HG03432 (cell line): Measurements from ENCODE around the gene MORC2.

ENCODE experiments used
- ATAC-seq: cut with Tn5 transposase; IDR thresholded peaks from one replicate; pipeline ENCODE4 v1.9.1; 2021; ENCODE audit warnings: mild to moderate bottlenecking, moderate library complexity; ENCODE audit not compliant: unreplicated experiment

The MORC2 gene

DNA sequence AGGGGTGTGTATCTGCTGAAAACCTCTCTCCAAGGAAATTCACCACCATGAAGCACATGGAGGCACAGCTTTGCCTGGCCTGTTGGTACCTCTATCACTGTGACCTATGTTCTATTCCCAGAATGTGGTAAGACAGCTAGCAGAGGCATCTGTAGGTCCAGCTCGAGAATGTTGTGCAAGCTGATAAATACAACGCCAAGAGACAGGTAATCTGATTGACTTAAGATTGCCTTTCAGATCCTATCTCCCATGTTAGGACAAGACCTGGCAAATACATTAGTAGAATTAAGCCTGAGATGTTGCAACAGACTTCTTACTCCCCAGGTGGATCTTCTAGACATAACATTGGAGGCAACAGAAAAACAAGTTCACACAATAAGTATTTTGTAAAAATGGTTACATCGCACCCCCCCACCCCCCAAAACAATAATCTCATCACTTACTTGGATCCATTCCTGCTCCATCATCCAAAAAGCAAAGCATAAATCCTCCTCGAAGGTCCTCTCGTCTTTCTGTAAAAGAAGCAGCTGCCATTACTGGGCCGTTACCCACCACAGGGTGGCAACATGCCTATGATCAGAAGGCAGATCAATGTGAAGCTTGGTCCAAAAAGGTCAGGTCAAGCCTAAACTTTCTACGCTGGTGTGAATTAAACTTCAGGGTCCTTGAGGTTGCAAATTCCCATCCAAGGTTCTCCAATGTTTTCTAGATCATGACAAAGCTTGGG, 18.5 kb downstream of the MORC2 start:
- ATAC-seq = no peak

DNA sequence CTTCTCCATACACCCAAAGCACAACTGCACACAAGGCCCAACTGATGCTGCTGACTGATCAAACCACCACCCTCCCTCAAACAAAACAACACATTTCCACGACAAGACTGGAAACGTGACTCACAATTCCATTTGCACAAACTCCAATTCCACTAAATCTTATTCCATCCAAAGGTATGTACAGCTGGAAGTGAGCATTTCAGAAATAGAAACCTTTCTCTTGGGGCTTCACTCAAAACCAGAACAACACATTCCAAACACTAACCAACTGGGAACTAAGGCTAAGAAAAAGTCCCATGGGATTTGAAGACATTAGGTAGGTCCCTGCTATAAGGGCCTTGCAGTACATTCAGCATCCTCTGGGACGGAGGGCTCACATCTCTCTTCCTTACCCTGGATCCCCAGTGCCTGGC, 19.6 kb downstream of the MORC2 start:
- ATAC-seq = no peak

DNA sequence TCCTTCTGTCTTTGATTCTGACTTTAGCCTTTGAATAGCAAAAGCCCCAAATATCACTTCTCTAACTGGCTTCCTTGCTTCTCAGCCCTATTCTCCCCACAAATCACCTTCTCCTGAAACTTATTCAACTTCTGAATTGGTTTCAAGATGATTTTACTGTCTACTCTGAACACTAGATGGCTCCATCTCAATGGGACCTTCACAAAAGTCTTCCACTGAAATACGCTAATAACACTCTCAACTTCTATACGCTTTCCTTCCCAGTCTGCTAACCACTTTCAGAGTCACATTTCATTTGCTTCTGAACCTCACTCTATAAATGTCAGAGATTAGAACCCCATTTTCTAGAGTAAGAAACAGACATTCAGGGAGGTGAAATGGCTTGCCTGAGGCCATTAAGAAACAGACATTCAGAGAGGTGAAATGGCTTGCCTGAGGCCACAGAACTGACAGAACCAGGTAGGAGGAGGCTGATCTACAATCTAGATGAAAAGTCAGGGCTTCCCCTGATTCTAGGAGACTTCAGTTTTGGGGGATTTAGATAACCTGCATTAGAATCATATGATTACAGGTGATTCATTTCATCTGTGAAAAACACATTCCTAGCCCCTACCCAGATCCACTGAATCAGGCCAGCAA, 20.6 kb downstream of the MORC2 start:
- ATAC-seq = no peak

GRCh38 chr22:30947173-30947815, 21.3 kb downstream of the MORC2 start:
- ATAC-seq = no peak

DNA sequence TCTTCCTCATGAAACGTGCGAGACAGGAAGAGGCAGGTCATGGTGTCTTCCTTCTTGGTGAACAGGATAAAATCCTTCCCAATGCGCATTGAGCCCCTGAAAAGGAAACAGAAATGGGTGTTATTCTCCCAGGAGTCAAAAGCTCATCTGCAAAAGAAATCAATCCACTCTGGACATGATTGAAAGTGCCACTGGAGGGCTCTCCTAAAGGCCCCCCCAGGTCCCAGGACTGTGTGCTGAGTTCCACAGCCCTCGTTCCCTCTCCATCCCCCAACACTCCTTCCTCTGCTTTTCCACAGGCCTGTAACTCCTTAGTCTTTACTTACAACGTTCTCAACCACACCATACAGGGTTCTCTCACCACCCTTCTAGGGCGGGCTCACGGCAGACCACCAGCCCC, 22.2 kb downstream of the MORC2 start:
- no peak for ATAC-seq

GRCh38 chr22:30945653-30946052, 22.9 kb downstream of the MORC2 start:
- no peak for ATAC-seq

DNA sequence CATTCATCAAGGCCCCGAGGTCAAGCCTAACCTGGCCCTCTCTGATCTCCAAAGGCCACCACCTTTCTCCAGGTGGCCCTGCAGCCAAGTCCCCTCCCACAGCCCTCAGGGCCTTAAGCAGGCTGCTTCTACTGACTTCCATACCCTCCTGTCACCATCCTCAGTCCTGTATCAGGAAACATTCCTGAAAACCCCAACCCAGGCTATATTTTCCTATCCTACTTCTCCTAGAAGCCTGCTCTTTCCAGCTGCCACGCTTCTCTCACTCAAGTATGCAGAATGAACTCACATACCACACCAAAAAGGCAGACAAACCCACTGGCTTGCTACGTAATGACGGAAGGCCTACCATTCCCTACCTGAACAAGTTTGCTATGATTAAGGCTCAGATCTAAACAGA, 23.6 kb downstream of the MORC2 start:
- ATAC-seq = no peak

- ATAC-seq = no peak
These were observed 25.2 kb downstream of the MORC2 start for GRCh38 chr22:30943368-30943767.

DNA sequence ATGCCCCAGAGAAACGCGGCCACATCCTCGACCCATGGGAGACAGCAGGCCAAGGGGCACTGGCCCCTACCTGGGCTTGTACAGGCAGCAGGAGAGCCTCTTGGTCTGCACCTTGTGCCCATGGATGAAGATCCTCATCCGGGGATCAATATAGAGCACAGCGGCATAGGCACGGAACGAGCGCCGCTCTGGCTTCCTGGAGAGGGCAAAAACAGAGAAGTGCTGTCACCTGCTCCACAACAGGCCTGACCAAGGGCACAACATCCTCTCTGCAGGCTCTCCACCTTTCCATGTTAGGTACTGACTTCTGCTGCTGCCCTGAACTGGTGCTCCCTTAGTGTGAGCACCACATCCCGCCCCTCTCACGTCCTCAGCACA, 27.2 kb downstream of the MORC2 start:
- no peak for ATAC-seq

GRCh38 chr22:30940685-30941362, 27.8 kb downstream of the MORC2 start:
- ATAC-seq = no peak

DNA sequence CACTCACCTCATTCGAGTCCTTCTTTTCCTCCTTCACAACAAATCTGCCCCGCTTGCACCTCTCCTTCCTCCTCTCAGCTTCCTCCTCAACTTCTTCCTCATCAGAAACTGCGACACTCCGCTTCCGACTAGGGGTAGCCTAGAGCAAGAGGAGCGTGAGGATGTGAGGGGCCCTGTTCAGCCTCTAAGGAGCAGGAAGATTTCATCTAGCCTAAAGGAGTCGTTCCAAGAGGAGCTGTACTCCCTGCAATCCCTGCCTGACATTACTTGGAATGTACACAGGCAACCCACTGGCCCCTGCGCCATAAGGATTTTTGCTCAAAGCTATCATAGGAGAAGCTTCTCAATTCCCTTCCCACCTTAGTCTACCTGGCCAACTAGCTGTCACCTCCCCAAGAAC, 34.5 kb downstream of the MORC2 start:
- ATAC-seq = no peak

- ATAC-seq = no peak
These were observed 35.1 kb downstream of the MORC2 start for GRCh38 chr22:30933457-30933856.

DNA sequence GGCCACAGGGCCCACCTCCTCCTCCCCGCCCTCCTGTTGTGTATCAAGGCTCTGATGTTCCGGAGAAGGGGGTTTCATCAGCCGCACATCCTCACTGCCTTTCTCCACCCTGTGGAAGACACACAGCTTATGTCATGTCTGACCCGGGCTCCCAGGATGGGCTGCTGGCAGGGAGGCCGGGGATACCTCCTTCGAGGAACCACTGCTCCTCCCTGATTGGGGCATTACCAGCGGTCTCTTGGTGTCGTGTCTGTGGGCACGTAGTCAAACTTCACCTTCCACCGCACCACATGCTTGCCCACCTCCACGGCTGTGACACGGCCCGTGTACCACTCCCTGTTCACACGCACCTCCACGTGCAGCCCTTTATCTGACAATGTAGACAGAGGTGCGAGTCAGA, 35.9 kb downstream of the MORC2 start:
- ATAC-seq = no peak

DNA sequence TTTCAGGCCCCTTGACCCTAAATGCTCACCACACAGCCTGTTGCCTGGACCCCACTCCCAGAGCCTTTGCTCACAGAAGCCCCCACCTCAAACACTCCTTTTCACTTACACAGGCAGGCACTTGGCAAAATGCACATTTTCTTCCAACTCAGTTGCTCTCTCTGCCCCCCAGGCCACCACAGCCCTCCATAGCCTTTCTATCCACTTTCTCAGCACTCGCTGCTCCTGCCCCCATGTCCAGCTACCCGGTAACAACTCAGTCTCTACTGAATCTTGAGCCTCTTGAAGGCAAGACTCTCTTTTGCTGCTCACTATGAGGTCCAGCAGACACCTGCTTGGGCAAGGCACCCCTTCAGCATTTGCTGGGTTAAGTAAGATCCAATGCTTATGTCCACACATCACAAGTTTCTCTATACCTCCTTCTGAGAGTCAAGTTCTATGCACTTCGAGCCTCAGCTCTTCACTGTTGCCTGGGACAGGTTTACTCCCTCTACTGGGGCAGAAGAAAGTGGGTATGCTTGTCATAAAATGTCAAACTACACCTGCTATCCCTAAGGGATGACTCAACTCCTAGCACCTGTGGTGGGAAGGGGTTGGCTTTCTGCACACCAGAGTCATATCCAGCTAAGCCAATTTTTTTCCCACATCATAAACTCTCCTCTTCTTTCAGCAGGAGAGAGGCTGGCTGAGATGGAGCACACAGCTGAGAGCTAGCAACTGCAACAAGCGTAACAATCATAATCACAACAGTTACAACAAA, 36.9 kb downstream of the MORC2 start:
- no peak for ATAC-seq

GRCh38 chr22:30930228-30930627, 38.3 kb downstream of the MORC2 start:
- ATAC-seq = no peak

DNA sequence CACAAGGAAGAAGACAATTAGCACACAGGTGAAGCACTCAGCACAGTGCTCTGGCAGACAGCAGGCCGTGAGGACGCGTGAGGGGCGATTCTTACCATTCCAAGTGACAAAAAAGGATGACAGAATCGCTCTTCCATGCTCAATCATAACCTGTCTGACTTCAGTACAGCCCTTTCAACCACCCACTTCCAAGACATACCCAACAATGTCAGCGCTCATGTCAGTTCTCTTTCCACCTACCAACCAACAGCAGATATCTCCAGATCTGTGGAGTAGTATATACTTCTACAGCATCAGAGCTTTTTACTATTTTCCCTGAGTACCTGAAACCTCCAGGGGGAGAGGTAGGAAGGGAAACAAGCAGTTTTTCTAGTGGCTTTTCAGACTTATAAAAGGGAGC, 40.2 kb downstream of the MORC2 start:
- no peak for ATAC-seq

GRCh38 chr22:30927806-30928205, 40.8 kb downstream of the MORC2 start:
- ATAC-seq = no peak

- no peak for ATAC-seq
These were observed 41.9 kb downstream of the MORC2 start for GRCh38 chr22:30926706-30927105.

GRCh38 chr22:30925667-30926066, 42.9 kb downstream of the MORC2 start:
- ATAC-seq = no peak

GRCh38 chr22:30923168-30923900, 45.2 kb downstream of the MORC2 start:
- ATAC-seq = no peak
